SW 1271 (cell line): ENCODE results near the gene GALNT14.

Source experiments
- DNase-seq, 2 experiments: peaks; one replicate each; lab custom pipeline; 2025; lab: John Stamatoyannopoulos, UW

The GALNT14 gene

DNA sequence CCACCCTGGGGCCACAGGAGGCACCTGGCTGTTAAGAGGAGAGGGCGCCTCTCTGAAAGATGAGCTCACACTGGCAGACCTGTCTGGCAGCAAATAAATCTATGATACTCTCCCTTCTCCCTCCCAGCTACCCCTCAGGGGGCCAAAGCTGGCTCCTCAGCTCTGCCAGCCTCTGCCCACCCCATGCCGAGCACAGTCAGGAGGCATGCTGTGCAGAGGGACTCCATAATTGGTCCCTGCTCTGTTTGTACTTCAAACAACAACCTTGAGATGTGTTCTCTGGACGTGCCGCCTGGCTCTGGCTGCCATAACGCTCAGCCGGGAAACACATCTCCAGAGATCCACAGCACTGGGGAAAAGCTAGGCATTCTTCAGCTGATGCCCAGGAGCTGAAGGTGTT, 126.7 kb downstream of the GALNT14 start:
- no peak for DNase-seq

DNA sequence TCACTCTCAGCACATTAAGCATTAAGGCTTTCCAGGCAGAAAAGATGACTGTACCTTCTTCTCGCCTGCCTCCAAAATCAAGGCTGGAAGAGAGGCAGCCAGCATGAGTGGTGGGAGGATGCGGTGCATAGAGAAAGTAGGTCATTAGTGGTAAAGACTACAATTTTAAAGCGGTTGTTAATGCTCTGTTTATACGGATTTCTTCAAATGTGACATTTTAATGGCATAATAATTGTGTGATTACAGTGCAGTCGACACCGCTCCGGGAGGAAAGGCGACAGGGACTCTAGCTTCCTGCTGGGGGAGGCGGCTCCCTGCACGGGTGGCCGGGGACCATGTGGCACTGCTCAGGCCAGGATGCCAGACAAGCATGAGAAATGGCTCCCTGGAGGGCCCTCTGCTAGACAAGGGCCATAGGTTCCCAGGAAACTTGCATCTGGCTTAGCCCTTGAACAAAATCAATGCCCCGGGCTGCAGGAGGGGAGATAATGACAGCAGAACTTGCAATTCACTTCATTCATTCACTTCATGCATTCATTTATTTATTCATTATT, 129.6 kb downstream of the GALNT14 start:
- no peak for DNase-seq

DNA sequence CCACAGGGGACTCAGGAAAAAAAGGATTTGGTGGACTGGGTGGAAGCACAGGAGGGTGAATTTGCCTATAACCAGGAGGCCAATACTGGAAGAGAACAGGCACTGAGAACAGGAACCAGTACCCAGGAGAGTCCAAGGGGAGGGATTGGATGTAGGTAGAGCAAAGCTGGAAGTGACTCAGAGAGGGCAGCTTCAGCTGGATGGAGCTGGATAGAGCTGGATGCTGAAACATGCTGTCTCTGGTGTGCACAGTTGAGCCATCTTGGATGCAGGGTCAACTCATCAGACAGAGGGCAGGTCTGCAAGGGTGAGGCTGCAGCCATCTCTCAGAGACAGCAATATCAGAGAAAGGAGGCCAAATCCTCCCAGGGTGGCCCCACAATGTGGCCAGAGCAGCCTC, 134.0 kb downstream of the GALNT14 start:
- DNase-seq, result no peak

DNA sequence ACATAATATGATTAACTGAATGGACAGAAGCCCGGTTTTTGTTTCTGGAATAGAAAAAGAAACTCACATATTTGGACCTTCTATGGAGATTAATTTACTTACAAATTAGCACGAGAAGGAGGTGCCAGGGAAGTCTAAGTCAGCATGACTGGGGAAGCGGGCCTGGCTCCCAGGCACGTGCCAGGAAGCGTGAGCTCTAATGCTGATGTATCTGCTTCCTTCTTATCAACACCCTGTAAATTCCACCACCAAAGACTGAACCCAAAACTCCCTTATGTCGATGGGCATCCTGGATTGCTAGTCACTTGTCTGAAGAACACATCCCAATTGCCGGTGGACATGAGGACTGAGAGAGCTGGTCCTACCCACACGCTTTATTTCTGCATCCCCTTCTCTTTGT, 134.5 kb downstream of the GALNT14 start:
- DNase-seq, result no peak

DNA sequence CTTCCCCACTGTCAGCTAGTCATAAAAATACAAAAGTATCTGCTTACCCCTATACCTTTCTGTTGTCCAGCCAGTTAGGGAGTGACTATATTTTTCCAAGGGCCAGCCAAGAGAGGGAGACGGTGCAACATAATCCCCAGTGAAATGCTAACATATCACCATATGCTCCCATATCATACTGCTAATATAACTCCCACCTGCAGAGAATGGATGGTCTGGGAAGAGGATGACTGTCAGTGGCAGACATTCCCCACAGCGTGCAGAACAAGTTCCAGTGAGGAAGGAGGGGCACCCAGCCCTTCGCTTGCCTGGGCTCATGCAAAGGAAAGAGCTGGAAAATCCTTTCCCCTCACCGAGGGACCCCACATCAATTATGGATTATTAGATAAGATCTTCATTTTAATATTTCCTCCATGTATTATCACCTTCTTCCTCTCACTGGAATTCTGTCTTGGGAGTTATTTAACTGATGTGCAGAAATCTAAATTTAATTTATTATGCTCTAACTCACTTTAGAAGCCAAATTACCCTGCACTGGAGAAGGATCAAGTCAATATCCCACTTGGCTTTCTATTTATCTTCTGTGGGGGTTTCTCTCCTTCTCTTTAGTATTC, 135.6 kb downstream of the GALNT14 start:
- DNase-seq, result no peak

DNA sequence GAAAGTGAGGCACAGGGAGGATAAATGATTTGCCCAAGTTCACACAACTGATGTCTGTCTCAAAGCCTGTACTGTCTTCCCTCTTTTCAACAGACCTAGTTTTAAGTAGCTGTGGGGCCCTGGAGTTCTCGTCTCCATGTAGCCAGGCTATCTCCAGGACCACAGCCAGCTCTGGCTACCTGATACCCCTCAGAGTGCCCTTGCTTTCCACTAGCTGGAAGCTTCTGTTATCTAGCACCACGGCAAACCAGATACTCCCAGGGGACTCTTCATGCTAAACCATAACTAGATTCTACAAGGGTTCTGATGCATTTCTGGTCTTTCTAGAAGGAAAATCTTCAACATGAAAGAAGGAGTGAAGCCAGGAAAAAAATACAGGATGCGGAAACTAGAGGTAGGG, 137.3 kb downstream of the GALNT14 start:
- DNase-seq, result no peak

DNA sequence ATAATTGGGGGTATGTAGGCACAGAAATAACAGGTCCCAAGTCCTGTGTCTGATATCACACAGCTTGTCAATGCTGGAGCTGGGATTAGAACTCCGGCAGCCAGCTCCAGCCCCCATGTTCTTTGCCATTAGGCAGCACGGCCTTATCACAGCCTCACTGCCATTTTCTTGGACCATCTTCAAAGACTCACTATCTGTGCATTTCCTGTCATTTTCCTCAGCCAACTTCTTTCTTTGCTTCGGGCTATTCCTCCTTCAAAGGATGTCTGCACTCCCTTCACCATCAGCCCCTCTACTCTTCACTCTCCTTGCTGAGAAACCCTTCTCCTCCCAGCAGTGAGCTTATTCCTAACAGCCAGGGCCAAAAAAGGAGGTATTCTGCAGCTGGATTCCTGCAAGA, 139.6 kb downstream of the GALNT14 start:
- no peak for DNase-seq

DNA sequence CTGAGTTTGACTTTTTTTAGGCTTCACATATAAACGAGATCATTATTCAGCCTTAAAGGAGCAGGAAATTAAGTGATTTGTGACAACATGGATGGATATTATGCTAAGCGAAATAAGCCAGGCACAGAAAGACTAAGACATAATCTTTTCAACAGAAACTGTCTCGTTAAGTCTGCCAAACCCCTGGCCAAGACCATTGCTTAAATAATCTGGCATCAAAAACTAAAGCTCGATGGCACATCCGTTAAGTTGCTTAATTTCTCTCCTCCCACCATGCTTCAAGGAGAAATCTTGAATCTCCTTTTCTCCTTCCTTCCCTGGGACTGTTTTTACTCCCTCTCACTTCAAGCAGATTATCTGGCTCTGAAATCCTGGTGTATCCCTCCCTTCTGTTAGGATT, 140.3 kb downstream of the GALNT14 start:
- DNase-seq, result no peak

DNA sequence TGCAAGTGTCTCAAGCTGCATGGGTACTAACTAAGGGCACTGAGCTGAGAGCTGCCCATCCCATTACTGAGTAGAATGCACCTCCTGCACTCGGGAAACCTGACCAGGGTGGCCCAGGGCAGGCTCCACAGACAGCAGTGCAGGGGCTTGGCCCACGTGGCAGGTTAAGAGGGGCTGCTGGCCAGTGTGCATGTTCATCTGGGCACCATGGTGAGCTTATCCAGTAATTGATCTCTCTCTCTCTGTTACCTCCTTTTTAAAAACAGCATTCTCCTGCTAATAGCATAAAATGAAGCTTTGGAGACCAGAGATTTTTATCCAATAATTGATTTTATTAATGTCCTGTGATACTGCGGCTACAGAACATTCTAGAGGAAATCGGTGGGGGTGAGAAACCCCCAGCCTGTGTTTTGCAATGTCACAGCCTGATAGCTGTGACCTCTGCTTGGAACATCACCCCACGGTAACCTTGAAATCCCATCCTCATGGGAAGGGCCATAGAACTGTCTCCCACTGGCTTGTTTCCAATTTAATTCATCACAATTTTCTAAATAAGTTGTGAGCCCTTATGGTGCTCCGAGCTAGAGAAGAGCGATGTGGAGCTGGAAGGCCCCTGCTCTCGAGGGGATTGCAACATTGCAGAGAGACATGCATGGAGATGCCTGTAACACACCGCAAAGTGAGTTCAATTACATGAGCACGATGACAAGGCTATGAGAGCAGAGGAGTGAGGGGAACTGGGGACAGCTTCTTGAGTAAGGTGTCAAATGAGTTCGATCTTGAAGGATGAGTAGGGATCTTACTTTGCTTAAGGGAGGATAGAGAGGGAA, 143.8 kb downstream of the GALNT14 start:
- DNase-seq, result no peak

DNA sequence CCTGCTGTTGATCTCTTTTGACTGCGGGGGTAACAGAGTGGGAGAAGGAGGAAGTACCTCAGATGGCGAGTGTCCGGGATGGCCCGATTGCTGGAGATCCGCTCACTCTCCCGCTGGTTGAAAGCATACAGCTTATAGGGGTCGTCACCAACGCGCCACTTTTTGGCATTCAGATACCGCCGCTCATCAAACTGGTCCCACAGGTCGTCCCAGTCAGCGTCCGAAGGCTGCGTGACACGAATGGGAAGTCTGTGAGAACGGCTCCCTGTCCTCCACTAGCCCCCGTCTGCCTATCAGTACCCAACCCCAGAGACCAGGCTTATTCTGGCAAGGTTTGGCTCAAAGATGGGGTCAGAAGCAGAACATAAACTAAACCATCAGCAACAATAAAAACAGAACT, 145.5 kb downstream of the GALNT14 start:
- DNase-seq, result no peak

DNA sequence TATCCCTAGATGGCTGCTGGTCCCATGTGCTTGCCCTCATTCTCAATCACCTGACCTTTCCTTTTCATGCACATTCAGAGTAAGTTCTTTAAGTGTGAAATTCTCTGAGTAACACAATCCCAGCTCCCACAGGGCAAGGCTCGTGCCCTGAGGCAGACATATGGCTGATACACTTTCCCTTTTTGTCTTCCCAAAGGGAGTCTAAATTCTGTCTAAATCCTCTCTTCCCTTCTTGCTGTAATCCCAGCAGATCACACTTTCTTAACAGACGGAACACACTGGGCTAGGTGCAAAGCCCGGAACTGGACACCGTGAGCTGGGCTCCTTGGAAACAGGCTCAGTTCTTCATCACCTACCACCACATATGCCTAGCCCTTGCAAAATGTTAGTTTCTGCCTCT, 147.6 kb downstream of the GALNT14 start:
- DNase-seq, result no peak

DNA sequence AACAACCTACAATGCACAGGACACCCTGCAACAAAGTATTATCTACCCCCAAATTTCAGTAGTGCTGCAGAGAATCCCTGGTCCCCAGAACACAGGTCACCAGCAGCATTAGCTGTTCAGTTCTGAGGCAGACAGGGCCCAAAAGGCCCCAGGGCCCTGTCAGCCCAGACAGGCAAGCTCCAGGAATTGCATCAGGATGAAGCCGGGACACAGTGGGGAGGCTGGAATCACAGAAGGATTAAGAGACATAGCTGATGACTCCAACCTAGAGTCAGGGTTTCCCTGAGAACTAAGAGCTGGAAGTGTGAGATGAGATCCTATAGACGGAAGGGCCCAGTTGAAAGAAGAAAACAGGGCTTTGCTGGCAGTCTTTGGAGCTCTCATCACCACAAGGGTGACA, 148.1 kb downstream of the GALNT14 start:
- DNase-seq, result no peak

DNA sequence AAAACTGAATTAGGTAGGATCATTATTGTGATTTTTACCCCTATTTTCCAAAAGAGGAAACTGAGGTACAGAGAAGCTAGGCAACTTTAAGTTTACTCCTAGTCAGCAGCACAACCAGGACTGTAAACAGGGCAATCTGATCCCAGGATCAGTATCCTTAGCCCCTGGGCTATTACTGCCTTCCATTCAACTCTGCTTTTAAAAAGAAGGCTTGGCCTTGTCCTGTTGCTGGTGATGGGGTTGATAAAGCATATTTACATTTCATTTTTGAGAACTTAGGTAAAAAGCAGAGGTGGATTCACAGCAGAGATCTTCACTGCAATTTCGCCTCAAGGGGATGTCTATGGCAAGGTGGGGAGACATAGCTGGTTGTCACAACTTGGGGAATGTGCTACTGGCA, 148.5 kb downstream of the GALNT14 start:
- DNase-seq, result no peak

DNA sequence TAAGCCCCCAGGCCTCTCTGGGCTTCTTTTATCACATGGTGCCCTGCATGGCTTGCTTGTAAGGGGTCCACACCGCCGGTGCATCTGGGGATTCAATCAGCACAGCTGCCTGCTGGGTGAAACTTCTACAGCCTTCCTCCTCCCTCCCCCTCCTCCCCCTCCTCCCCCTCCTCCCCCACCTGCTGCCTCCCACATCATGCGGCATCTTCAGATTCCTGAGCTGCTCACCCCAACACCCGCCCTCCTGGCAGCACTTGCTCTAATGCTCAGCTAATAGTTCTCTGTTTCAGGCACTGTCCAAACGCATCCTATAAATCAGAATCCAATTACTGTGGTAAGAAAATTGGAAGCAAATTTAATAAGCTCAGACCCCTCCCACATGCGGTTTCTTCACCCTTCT, 150.7 kb downstream of the GALNT14 start:
- DNase-seq, result no peak

DNA sequence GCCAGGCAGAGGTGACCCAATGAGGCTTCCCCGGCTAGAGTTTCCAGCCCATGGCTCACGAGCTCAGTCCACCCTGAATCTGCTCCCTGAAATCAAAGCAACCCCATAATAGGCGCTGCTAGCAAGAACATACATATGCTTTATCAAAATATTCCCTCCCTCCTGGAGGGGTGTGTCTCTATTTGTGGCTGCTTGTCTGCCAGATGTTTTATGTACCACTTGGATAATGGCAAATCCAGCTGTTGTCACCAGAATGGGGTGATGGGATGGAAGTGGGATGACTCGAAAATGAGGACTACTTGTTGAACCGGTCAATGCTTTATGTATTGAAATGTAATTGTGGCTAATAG, 152.0 kb downstream of the GALNT14 start:
- DNase-seq, result no peak

DNA sequence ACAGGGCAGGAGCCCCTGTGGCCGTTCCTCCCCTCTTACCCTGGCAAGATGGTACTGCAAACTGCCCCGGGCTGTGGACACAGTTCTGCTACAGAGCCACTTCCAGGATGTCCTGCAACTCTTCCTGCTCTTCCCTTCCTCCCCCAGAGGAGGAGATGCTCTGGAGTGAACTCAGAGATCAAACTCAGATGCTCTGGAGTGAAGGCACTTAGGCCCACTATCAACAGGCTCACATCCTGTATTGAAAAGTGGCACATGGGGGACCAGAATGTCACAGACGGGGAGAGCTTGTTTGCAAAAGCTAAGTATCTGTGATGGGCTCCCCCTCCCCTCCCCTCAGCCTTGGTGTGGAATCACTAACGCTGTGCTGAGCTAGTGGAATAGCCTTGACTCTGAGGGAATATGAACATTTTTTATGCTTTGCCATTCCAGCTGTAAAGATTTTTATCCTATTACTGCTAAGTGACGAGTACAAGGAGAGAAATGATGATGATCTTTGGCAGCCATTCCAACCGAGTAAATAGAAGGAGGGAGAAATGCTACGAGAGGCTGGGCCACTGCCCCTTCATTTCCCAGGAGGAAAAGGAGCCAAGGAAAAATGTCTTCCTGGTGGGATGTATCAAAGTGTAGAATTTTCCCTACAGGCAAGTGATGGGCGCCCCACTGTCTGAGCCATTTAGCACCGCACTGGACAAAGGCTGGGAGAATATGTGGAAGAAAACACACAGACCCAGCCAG, 152.6 kb downstream of the GALNT14 start:
- DNase-seq, result no peak

DNA sequence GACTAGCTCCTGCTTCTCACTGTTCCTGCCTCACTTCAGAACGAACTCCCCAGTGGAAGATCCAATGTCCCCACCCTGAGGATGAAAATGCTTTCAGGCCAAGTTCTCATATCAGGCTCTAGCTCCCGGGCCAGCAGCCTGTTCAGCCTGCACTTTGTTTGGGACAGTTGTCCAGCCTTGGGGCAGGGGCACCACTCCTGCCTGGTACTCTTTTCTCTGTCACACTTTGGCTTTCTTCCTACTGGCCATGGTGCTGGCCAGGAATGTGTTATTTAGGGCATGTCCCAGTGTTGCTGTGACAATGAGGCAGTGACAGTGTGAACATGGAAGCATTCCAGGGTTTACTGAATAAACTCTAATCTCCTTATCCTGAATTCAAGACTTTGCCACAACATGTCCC, 154.1 kb downstream of the GALNT14 start:
- DNase-seq, result no peak

DNA sequence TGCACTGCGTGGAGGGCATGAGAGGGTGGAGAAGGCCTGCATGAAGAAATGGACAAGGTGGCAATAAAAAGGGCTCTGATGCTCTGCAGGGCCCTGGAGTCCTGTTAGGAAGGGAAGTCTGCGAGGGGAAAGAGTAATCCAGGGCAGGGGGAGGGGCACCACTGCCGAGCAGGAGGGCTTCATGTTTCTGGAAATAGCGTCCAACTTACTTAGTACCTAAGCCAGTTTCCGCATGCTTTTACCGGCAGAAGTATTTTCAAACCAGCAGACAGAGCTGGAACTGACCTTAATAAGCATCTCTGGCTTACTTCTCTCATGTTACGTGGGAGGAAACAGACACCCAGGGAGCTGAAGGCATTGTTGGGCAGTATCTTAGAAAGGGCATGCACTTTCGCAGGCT, 156.7 kb downstream of the GALNT14 start:
- no peak for DNase-seq

DNA sequence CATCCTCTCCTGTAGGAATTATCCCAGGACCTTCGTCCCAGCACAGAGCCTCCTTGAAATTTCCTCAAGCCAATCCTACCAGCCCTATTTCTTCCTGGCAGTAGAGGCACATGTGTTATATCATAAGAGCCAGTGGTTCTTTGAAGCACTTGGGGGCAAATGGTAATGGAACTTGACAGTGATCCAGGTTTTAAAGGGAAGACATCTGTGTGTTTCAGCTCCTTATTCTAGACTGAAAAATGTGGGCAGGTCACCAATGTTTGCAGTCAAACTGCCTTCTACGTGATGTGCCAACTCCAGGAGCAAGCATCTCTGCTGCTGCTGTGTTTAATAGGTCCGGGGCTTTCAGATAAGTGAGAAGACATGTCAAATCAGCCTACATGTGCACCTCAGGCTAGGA, 157.1 kb downstream of the GALNT14 start:
- DNase-seq, result no peak

DNA sequence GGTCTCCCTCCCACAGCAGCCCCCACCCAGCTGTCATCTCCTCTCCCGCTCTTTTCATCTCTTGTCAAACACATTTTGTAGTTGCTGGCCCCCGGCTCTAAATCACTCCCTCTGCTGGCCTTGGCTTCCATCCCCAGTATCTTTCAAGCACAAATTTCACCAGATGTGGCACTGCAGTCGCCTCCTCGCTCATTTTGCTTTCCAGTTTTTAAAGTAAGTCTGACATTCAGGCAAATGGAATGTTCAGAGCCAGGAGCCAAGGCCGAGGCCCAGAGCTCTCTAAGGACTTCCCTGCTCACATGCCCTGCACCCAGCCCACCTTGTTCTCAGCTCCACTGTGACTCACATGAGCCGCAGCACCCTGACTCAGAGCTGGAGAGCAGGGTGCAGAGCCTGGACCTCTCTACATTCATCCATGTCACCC, 158.4 kb downstream of the GALNT14 start:
- peak in 1 of 2 experiments; percentile 33 for DNase-seq

DNA sequence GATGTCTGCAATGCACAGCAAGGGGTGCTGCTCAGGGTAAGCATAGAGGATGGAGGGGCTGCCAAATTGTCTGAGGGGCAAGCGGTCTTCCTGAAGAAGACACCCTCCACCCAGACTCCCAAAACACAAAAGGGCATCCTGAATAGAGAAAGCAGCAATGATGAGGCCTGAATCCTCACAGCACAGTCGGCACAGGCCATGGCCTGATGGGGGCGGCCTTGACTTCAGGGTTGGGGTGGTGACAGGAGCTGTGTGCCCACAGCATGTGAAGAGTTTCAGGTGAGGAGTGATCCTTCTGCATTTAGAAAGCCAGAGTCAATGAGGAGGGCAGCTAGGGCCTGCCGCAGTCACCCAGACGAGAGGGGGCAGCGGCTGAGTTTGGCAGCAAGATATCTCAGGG, 159.4 kb downstream of the GALNT14 start:
- no peak for DNase-seq

DNA sequence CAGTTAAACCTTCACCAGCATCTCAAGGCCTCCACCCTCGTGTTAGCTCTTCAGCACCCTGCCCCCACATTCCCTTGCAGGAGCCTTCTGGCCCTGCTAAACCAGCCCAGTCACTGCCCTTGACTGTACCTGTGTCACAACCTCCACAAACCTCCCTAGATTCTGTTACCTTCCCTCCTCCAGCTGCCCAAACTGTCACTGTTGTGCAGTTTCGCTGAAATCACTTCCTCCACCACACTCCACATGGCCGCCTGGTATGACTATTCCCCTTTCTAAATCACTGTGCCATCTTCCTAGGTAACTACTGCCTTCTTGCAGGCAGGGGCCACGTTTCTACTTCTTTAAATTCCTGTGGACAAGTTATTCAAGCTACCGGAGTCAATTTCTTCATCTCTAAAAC, 160.2 kb downstream of the GALNT14 start:
- DNase-seq, result no peak

DNA sequence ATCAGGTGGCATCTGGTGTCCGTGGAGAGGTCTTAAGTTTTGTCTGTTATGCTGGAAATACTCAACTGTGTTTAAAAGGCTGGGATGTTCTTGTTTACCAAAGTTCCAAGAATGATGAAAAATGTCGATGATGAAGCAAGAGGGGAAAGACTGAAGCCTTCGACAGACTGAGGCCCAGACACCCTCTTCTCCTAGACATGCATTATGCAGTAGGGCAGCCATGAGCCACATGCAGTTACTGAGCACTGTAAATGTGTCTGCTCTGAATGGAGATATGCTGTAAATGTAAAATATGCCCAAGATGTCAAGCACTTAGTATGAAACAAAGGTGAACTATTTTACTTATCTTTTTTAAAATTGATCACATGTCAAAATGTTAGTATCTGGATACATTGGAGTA, 163.1 kb downstream of the GALNT14 start:
- no peak for DNase-seq
